Measurements from ENCODE around the gene RNF141. TPM values are rescaled to one million over a fixed set of nuclear protein-coding genes. Genes with fewer than 3 reads are reported as not detected.

Gene RNF141
- total RNA-seq, 3 donors from 2014 or later (not counting 1 experiment from before 2014, with no cell fraction given): 10.3 to 13.9 (median 11.7) TPM

GRCh38 chr11:10537600-10537999 is 3.4 kb downstream of the RNF141 start:
- Histone ChIP-seq H3K27me3 (ENCODE audit: control insufficient read depth, insufficient read depth, low read length) (no peaks in the 10 kb centered on the region), H3K27ac (ENCODE audit: low read length) (no peak overlapping the region), H3K9me3 (ENCODE audit: control insufficient read depth, insufficient read depth, low read length) (no peaks in the 10 kb centered on the region), H3K36me3 (ENCODE audit: control insufficient read depth, insufficient read depth, low read length) (peaks cover 10% of the 10 kb centered on the region), H3K4me3 (ENCODE audit: low read length) (no peak overlapping the region), H3K4me1 (ENCODE audit: control insufficient read depth, insufficient read depth, low read length) (peaks cover 7% of the 10 kb centered on the region)
- TF ChIP-seq CTCF (IDR thresholded peaks at IDR 0.05): no peak
- Mint-ChIP-seq H3K36me3 (peaks cover 11% of the 10 kb centered on the region), H3K27me3 (ENCODE audit: low read depth in 2 of 2) (no peaks in the 10 kb centered on the region), H3K9me3 (no peaks in the 10 kb centered on the region), H3K4me1 (peaks cover 18% of the 10 kb centered on the region in 2 donors), H3K27ac (no peak overlapping the region), H3K4me3 (no peak overlapping the region)
- intact Hi-C loops (cut with micrococcal nuclease): no loop called here
- ATAC-seq: no peak
- no peak for DNase-seq

- intact Hi-C loops (cut with micrococcal nuclease): no loop called here
- H3K4me1 Mint-ChIP-seq: no peaks in the 10 kb centered on the region
These were observed 6.7 kb downstream of the RNF141 start for GRCh38 chr11:10534316-10534715.

GRCh38 chr11:10533323-10533722 is 7.7 kb downstream of the RNF141 start:
- Mint-ChIP-seq H3K4me1 (no peaks in the 10 kb centered on the region), H3K36me3 (peaks cover 24% of the 10 kb centered on the region), H3K4me3 (no peak overlapping the region), H3K9me3 (no peaks in the 10 kb centered on the region), H3K27me3 (ENCODE audit: low read depth in 2 of 2) (no peaks in the 10 kb centered on the region), H3K27ac (no peak overlapping the region)
- Histone ChIP-seq H3K9me3 (ENCODE audit: control insufficient read depth, insufficient read depth, low read length) (no peaks in the 10 kb centered on the region), H3K36me3 (ENCODE audit: control insufficient read depth, insufficient read depth, low read length) (peaks cover 32% of the 10 kb centered on the region), H3K27ac (ENCODE audit: low read length) (no peak overlapping the region), H3K27me3 (ENCODE audit: control insufficient read depth, insufficient read depth, low read length) (no peaks in the 10 kb centered on the region), H3K4me3 (ENCODE audit: low read length) (no peak overlapping the region), H3K4me1 (ENCODE audit: control insufficient read depth, insufficient read depth, low read length) (no peaks in the 10 kb centered on the region)
- no peak for ATAC-seq
- no peak for DNase-seq
- intact Hi-C loops (cut with micrococcal nuclease): no loop called here
- TF ChIP-seq CTCF (IDR thresholded peaks at IDR 0.05): no peak

More at GRCh38 chr11:10534316-10534715, 6.7 kb downstream of the RNF141 start:
- TF ChIP-seq CTCF (IDR thresholded peaks at IDR 0.05): no peak
- Histone ChIP-seq H3K4me1 (ENCODE audit: control insufficient read depth, insufficient read depth, low read length) (no peaks in the 10 kb centered on the region), H3K4me3 (ENCODE audit: low read length) (no peak overlapping the region), H3K27ac (ENCODE audit: low read length) (no peak overlapping the region), H3K9me3 (ENCODE audit: control insufficient read depth, insufficient read depth, low read length) (no peaks in the 10 kb centered on the region), H3K36me3 (ENCODE audit: control insufficient read depth, insufficient read depth, low read length) (peaks cover 24% of the 10 kb centered on the region), H3K27me3 (ENCODE audit: control insufficient read depth, insufficient read depth, low read length) (no peaks in the 10 kb centered on the region)
- 40% methylated on average over 1 of the region's 2 CpGs for WGBS (ENCODE audit: insufficient coverage)
- ATAC-seq: no peak
- Mint-ChIP-seq H3K9me3 (no peaks in the 10 kb centered on the region), H3K36me3 (peaks cover 20% of the 10 kb centered on the region), H3K4me3 (no peak overlapping the region), H3K27ac (no peak overlapping the region), H3K27me3 (ENCODE audit: low read depth in 2 of 2) (no peaks in the 10 kb centered on the region)
- no peak for DNase-seq

- H3K36me3 ChIP-seq (ENCODE audit: control insufficient read depth, insufficient read depth, low read length): peaks cover 39% of the 10 kb centered on the region
- intact Hi-C loops (cut with micrococcal nuclease): no loop called here
These were observed 8.5 kb downstream of the RNF141 start for GRCh38 chr11:10532526-10532925.

More at GRCh38 chr11:10532526-10532925, 8.5 kb downstream of the RNF141 start:
- no peak for TF ChIP-seq CTCF (IDR thresholded peaks at IDR 0.05)
- H3K4me3 ChIP-seq (ENCODE audit: low read length): no peak overlapping the region
- no peaks in the 10 kb centered on the region for H3K4me1 Mint-ChIP-seq
- ATAC-seq: no peak
- no peak overlapping the region for H3K27ac Mint-ChIP-seq
- no peaks in the 10 kb centered on the region for H3K27me3 Mint-ChIP-seq (ENCODE audit: low read depth in 2 of 2)
- no peak overlapping the region for H3K4me3 Mint-ChIP-seq
- no peaks in the 10 kb centered on the region for H3K9me3 ChIP-seq (ENCODE audit: control insufficient read depth, insufficient read depth, low read length)
- H3K27me3 ChIP-seq (ENCODE audit: control insufficient read depth, insufficient read depth, low read length): no peaks in the 10 kb centered on the region
- H3K9me3 Mint-ChIP-seq: no peaks in the 10 kb centered on the region
- no peak overlapping the region for H3K27ac ChIP-seq (ENCODE audit: low read length)
- DNase-seq: no peak
- H3K4me1 ChIP-seq (ENCODE audit: control insufficient read depth, insufficient read depth, low read length): no peaks in the 10 kb centered on the region
- H3K36me3 Mint-ChIP-seq: peaks cover 26% of the 10 kb centered on the region
- 93% methylated on average over 1 of the region's 2 CpGs for whole genome bisulfite sequencing (ENCODE audit: insufficient coverage)

All from natural killer cell (primary cell).